ENCODE measurements around the gene IFRD1. TPM values are rescaled to one million over a fixed set of nuclear protein-coding genes. Genes with fewer than 3 reads are reported as not detected.
"Not testable (repeated sequence)": the region's sequence is repeated elsewhere in the genome, so short reads cannot be mapped to it uniquely, and the experiment has no call there.

Gene IFRD1
- total RNA-seq, 1 experiment from 2014 or later, result 67.8 TPM

- not testable (repeated sequence) for H3K4me2 ChIP-seq (ENCODE audit: insufficient read depth, insufficient read length, low read length); H2BK5ac ChIP-seq (ENCODE audit: insufficient read length, low read length); H2AK5ac ChIP-seq (ENCODE audit: insufficient read length, low read length); H3K56ac ChIP-seq (ENCODE audit: insufficient read length, low read depth, low read length); H2BK120ac ChIP-seq (ENCODE audit: low read depth, low read length, poor library complexity, severe bottlenecking); H3K4ac ChIP-seq (ENCODE audit: low read depth, low read length); H3T11ph ChIP-seq (ENCODE audit: low read length); H3K27ac ChIP-seq (ENCODE audit: insufficient read length, low read depth, low read length); H2AFZ ChIP-seq (ENCODE audit: low read length); H4K5ac ChIP-seq (ENCODE audit: insufficient read length, low read depth, low read length); H3K9me3 Mint-ChIP-seq; H3K23me2 ChIP-seq (ENCODE audit: insufficient read length, low read depth, low read length, poor library complexity, severe bottlenecking); H3K14ac ChIP-seq (ENCODE audit: insufficient read depth, low read length); H3K27me3 Mint-ChIP-seq (ENCODE audit: low read depth); H3K27ac Mint-ChIP-seq; H3K18ac ChIP-seq (ENCODE audit: insufficient read length, low read depth, low read length); H2BK12ac ChIP-seq (ENCODE audit: insufficient read length, low read depth, low read length); H3K9me3 ChIP-seq (ENCODE audit: control insufficient read depth, low read depth, low read length); H4K20me1 ChIP-seq (ENCODE audit: control insufficient read depth, insufficient read depth, insufficient read length); DNase-seq; H4K8ac ChIP-seq (replicated peaks; ENCODE audit: insufficient read length, low read depth, low read length); H2BK15ac ChIP-seq (ENCODE audit: low read depth, low read length); H2BK20ac ChIP-seq (ENCODE audit: low read depth, low read length, poor library complexity, severe bottlenecking); H3K23ac ChIP-seq (ENCODE audit: insufficient read length, low read depth, low read length); H3K4me1 ChIP-seq (ENCODE audit: insufficient read depth, low read length); H3K79me1 ChIP-seq (ENCODE audit: insufficient read depth, low read depth, low read length, poor library complexity, severe bottlenecking); H3K9ac ChIP-seq (ENCODE audit: extremely low read depth, insufficient read length, low read length); H3K27me3 ChIP-seq (ENCODE audit: insufficient read depth, low read length); H4K91ac ChIP-seq (ENCODE audit: insufficient read length, low read depth, low read length); H3K4me3 Mint-ChIP-seq
- peaks cover 22 to 25% of the 10 kb centered on the region in 2 experiments for H3K4me1 Mint-ChIP-seq
- peaks cover 20% of the 10 kb centered on the region; the same call in 1 of the 2 replicates for H3K79me2 ChIP-seq (ENCODE audit: insufficient read depth, low read length)
- peaks cover 22 to 44% (median 36%) of the 10 kb centered on the region in 3 experiments for H3K36me3 Mint-ChIP-seq (ENCODE audit: insufficient read depth in 1 of 3, low read depth in 3 of 3)
- 0 out of 3 replicates have a peak, but pooled peaks have one; percentile 11 for TF ChIP-seq CTCF (conservative IDR thresholded peaks at IDR 0.05)
- no CpG with 5 or more reads among the region's 6 CpGs for WGBS (ENCODE audit: extremely low coverage, insufficient read length, low lambda C conversion rate)
These were observed 3.9 kb downstream of the IFRD1 start for GRCh38 chr7:112454191-112454590.
